ENCODE data around the gene AKAP8L. TPM values are rescaled to one million over a fixed set of nuclear protein-coding genes. Genes with fewer than 3 reads are reported as not detected.

Gene AKAP8L, protein sequence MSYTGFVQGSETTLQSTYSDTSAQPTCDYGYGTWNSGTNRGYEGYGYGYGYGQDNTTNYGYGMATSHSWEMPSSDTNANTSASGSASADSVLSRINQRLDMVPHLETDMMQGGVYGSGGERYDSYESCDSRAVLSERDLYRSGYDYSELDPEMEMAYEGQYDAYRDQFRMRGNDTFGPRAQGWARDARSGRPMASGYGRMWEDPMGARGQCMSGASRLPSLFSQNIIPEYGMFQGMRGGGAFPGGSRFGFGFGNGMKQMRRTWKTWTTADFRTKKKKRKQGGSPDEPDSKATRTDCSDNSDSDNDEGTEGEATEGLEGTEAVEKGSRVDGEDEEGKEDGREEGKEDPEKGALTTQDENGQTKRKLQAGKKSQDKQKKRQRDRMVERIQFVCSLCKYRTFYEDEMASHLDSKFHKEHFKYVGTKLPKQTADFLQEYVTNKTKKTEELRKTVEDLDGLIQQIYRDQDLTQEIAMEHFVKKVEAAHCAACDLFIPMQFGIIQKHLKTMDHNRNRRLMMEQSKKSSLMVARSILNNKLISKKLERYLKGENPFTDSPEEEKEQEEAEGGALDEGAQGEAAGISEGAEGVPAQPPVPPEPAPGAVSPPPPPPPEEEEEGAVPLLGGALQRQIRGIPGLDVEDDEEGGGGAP
- polyA plus RNA-seq (2012; ENCODE audit: insufficient read depth, insufficient read length) = 147 TPM

DNA sequence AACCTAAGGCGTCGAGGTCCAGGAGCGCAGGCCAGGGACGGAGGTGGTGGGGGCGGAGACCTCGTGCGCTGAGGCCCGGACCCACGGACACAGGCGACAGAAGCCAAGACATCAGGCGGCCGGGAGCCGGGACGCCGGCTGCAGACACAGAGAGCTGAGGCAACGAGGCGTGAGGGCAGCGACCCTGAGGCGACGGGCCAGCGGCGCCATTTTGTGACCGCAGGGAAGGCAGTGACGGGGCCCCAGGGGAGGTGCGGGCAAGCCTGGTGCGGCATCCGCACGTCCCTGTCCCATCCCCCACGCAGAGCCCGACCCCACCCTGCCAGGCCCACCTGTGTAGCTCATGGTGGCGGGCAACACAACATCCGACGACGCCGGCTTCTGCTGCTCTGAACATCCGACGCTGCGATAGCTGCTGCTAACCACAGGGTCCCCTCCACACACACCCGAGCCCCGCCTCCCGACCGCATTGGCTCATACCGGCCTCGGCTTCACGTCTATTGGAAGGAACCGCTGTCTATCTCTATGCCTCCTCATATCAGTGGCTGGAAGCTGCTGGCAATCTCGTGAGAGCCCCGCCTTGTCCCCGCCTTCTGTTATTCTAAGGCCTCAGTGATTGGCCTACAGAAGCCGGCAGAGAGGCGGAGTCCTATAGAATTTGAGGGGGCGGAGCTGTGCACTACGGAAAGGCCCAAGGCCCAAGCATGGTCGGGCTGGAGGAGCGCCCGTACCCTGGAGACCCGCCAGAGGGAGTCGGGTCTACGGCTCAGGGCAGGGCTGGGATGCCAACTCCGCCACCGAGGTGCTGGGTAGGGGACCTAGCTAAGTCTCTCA, at the start of gene AKAP8L:
Gene AKAP8L, minus strand, starts transcription at position 410 of the 834 bp plus-strand sequence. Its CDS starts 65 bp downstream, at position 345.
- DNase-seq (ENCODE audit: low read depth, low spot score) = peak; percentile 100
- H3K4me3 ChIP-seq (ENCODE audit: low read length) = peak within 1 kb of the TSS; percentile 97

DNA sequence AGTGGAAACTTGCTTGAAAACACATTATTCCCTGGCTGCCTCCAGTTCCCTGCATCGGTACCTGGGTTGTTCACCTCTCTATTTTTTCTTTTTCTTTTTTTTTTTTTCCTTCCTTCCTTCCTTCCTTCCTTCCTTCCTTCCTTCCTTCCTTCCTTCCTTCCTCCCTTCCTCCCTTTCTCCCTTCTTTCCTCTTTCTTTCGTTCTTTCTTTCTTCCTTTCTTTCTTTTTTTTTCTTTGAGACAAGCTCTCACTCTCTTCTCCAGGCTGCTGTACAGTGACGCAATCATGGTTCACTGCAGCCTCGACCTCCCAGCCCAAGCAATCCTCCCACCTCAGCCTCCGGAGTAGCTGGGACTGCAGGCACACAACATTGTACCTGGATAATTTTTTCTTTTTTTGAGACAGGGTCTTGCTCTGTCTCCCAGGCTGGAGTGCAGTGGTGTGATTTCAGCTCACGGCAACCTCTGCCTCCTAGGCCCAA, 49.0 kb upstream of the AKAP8L start:
- no peak overlapping the region for H3K4me3 ChIP-seq (ENCODE audit: low read length)
- DNase-seq (ENCODE audit: low read depth, low spot score) = no peak

DNA sequence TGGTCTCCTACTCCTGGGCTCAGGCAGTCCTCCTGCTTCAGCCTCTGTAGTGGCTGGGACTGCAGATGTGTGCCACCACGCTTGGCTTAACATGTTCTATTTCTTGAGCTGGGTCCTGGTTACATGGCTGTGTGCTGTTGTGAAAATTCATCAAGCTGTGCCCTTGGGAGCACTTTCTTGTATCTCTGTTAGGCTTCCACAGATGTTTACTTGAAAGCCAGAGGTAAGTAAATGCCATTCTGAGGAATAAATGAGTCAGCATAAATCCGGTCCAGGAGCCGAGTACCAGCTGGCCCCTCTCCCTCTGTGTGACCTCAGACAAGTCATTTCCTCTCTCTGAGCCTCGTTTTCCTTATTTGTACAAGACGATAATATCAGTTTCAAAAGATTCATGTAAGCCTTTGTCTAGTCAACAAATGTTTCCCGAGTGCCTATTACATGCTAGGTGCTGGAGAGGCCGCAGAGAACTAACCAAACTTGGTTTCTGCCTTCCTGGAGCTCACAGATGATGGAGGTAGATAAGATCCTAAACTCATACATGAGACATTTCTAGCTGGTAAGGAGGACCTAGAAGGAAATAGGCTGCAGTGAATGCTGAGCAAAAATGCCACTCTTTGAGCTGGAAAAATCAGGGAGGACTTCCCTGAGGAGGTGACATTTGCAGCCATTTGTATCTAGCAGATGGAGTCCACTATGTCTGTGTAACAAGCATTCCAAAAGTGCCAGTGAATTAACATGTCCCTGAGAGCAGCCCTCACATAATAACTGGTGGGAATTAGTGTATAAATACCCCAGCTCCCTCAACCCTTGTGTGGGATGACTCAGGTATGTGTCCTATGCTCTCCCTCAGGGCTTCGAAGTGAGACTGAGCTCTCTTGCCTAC, 48.3 kb upstream of the AKAP8L start:
- H3K4me3 ChIP-seq (ENCODE audit: low read length) = no peak overlapping the region
- DNase-seq (ENCODE audit: low read depth, low spot score) = peak; percentile 98

DNA sequence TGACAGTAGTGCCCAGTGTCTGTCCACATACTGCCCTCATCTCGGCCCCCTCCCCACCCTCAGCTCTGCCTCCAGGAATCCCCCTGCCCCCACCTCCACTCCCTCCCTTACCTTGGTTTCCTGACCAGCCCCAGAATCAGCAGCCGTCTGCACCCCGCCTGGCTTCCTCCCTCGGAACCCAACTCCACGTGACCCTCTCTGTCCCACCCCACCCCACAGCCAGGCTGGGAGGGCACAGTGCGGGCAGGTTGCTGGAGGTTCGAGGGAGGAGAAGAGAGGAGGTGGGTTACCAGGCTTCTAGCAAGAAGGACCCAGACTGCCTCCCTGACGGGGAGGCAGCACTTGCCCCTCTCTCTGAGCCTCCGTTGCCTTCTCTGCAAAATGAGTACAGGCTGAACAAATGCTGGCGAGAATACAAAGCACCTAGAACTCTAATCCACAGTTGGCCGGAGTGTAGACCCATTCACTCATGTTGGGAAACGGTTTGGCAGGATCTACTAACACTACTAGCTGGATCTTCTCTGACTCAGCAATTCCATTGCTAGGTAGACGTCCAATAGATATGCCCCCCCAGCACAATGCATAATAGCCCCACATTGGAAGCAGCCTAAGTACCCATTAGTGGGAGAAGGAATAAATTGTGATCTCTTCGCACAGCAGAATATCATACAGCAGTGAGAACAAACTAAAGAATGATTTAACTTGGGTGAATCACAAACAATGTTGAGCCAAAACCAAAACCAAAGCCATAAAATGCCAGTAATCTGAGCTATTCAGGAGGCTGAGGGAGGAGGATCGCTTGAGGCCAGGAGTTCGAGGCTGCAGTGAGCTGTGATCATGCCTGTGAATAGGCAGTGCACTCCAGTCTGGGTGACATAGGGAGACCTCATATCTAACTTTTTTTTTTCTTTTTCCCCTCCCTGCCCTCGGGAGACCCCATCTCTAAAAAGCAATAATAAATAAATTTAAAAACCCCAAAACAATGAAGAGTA, 45.9 kb upstream of the AKAP8L start, which contains the start of gene RASAL3:
Gene RASAL3, minus strand, starts transcription at position 151 of the 992 bp plus-strand sequence. CDS start 186 bp downstream, outside the sequence.
- peak within 1 kb of the TSS; percentile 77 for H3K4me3 ChIP-seq (ENCODE audit: low read length)

DNA sequence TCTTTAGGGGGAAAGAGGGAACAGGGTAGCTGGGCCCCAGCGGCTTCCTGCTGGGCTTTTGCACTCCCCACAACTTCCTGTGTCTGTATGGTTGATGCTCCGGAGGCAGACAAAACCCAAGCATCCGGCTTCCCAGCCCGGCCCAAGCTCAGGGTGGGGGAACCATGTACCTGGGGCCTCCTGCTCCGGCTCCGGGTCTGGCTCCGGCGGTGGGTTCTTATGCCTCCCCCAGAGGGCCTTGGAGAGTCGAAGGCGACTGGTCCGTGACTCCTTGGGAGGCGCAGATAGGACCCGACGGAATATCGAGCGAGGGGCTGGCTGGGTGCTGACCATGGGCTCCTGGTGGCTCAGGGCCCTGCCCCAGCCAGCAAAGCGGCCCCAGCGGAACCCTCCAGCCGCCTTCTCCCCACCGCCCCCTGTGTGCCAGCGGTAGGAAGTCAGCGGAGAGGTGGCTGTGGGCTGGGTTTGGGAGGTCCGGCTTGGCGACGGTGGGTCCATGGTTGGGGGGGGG, 45.1 kb upstream of the AKAP8L start:
- DNase-seq (ENCODE audit: low read depth, low spot score) = peak; percentile 88
- H3K4me3 ChIP-seq (ENCODE audit: low read length) = peak overlapping the region; percentile 77

More for the DNA sequence above, 45.9 kb upstream of the AKAP8L start, which contains the start of gene RASAL3:
- DNase-seq (ENCODE audit: low read depth, low spot score) = peak; percentile 69

DNA sequence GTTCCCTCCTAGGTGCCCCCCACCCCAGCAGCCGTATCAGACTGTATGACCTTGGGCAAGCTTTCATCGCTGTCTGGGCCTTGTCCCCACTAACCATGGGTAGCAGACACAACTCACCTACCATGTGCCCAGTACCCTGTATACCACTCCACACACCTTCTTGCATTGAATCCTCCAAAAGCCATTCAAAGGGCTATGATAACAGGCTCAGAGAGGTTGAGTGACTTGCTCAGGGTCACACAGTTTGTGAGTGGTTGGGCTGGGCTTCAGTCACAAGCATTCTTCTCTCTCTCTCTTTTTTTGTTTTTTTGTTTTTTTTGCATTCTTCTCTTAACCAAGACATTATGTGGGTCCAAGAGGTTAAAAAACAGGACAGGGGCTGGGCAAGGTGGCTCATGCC, 42.9 kb upstream of the AKAP8L start:
- H3K4me3 ChIP-seq (ENCODE audit: low read length) = no peak overlapping the region
- no peak for DNase-seq (ENCODE audit: low read depth, low spot score)

DNA sequence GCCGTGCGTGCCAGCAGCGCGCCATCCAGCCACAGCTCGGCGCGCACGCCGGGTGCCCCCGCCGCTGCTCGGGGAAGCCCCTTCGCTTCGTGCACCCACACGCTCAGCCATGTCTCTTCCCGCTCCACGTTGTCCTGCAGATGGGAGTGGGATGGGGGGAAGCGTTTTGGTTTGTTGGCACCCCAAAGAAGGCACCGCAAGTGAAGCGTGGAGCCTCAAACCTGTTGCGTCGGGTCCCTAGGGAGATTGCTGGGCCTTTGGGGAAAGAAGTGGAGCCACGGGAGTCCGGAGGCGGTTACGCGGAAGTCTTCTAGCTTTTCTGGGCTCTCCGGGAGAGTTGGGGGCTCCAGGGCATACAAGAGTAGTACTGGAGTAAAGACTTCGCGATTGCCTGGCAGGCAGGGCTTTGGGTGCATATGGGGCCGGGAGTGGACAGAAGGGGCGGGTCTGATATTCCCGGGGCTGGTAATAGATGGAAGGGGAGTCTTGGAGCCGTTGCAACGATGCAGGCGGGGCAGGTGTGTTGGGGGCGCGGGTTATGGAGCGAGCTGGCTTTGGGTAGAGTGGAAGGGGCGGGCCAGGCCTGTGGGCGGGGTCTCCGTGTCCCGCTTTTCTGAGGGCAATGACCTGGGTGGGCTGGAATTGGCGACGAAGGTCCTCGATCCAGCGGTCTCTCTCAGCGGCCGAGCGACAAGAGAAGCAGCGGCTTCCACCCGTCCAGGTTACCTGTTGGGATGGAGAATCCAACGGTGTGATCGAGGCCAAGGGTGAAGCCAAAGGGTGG, 39.1 kb upstream of the AKAP8L start:
- H3K4me3 ChIP-seq (ENCODE audit: low read length) = no peak overlapping the region
- no peak for DNase-seq (ENCODE audit: low read depth, low spot score)

DNA sequence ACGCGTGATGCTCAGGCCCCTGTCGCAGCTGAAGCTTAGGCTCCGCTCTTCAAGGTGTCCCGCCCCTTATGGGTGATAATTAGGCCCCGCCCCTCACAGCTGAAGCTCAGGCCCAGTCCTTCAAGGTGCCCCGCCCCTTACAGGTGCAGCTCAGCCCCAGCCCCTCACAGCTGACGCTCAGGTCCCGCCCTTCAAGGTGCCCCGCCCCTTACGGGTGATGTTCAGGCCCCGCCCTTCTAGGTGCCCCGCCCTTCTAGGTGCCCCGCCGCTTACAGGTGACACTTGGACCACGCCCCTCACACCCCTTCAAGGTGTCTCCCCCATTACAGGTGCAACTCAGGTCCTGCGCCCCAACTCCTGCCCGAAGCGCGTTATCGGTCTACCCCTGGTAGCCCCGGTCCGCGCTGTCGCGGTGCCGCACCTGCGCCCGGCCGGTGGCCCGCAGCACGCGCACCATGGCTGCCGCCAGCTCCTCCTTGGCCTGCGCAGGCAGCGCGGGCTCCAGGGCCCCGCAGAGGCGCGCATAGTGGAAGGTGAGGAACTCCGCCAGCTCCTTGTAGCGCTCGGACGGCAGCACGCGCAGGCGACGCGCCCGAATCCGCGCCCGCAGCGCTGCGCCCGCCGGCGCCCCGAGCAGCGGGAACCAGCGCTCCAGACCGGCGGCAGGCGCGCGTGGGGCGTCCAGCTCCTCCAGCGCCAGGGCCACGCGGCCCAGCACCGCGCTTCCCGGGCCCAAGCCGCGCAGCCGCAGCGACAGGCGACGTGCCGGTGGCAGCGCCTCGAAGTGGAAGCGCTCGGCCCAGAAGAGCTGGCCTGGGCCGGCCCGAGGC, 38.3 kb upstream of the AKAP8L start:
- no peak for DNase-seq (ENCODE audit: low read depth, low spot score)
- H3K4me3 ChIP-seq (ENCODE audit: low read length) = no peak overlapping the region

DNA sequence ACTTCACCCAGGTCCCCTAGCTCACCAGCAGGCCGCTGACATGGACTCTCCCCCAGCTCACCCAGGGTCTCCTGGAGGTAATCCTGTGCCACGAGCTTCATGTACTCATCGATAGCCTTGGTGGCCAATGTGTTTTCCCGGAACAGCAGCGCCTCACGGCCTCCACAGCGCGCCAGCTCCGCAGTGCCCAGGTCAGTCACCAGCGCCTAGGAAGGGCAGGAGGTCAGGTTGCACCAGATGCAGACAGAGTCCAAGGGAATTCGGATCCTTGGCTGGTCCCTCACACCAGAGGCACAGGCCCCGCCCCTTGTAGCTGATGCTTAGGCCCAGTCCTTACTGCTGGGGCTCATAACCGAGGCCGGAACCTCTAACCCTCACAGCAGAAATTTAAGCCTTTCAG, 37.7 kb upstream of the AKAP8L start:
- no peak for DNase-seq (ENCODE audit: low read depth, low spot score)

DNA sequence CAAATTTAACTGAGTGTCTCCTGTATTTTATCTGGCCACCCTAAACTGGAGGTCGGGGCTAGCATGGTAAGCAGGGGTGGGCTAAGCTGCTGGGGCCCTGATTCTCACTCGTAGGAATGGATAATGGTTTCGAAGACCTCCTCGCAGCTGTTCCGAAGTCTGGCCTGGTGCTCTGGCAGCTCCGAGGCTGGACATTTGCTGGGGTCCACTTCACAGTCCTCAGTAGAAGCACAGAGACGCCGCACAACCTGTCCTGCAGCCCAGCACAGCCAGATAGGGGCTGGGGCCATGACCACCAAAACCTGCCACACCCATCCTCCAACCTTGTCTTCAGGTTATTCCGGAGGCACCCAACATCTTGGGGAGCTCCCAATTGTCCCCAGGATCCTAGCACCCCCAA, 37.2 kb upstream of the AKAP8L start:
- no peak overlapping the region for H3K4me3 ChIP-seq (ENCODE audit: low read length)
- DNase-seq (ENCODE audit: low read depth, low spot score) = no peak

More for the DNA sequence above, 37.7 kb upstream of the AKAP8L start:
- no peak overlapping the region for H3K4me3 ChIP-seq (ENCODE audit: low read length)

DNA sequence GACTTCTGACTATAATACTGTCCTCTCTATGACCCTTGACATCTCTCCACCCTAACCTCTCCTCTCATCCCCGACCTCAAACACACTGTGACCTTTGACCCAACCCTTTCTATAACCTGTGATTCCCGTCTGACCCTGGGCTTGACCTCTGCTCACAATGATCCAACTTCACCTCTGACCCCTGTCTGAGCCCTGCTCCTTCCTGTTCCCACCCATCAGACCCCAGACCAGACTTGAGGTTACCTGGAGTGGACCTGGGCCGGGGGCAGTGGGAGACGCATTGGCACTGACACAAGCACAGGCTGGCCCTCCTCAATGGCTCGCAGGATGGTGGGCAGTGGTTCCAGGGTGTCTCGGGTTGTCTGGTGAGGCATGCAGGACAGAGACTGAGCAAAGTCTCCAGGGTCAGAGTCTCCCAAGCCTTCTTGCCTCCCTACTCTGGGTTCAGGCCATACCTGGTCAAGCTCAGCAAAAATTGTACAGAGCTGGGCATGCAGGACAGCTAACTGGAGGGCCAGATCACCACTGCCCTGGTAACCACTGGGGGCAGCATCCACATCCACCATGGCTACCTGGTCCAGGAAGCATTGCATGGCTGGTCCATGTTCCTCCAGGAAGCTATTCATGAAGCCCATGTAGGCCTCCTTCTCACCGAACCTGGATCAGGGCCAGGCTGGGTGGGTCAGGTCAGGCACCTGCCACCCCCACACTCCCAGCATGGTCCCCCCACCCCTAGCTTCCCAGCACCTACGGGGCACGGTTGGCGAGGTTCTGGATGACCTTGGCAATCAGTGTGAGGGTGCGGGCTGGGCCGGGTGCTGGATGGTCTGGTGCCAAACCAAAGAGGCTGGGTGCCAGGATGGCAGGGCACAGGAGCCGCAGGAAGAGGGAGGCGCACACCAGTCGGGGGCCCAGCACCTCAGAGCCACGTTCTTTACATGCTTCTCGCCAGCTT, 35.4 kb upstream of the AKAP8L start:
- H3K4me3 ChIP-seq (ENCODE audit: low read length) = no peak overlapping the region
- DNase-seq (ENCODE audit: low read depth, low spot score) = no peak

DNA sequence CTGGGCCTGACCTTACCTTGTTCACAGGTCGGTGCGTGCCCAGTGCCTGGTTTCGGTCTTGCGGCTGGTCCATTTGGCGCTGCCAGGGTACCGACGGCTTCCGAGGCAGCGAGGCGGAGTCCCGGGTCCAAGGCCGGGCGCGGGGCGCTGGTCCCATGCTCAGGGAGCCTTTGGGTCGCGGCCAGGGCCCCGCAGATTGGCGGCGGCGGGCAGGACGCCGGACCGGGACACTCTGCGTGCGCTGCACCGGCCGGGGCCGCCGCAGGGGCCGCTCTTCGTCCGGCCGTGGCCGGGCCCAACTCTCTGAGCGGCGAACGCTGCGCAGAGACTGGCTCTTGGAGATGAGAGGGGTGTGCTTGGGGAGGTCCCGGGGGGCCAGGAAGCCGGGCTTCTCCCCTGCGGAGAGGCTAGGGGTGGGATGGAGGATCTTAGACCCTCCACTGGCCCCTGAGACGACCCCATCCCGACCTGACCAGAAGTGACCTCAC, 34.3 kb upstream of the AKAP8L start:
- no peak for DNase-seq (ENCODE audit: low read depth, low spot score)
- no peak overlapping the region for H3K4me3 ChIP-seq (ENCODE audit: low read length)

DNA sequence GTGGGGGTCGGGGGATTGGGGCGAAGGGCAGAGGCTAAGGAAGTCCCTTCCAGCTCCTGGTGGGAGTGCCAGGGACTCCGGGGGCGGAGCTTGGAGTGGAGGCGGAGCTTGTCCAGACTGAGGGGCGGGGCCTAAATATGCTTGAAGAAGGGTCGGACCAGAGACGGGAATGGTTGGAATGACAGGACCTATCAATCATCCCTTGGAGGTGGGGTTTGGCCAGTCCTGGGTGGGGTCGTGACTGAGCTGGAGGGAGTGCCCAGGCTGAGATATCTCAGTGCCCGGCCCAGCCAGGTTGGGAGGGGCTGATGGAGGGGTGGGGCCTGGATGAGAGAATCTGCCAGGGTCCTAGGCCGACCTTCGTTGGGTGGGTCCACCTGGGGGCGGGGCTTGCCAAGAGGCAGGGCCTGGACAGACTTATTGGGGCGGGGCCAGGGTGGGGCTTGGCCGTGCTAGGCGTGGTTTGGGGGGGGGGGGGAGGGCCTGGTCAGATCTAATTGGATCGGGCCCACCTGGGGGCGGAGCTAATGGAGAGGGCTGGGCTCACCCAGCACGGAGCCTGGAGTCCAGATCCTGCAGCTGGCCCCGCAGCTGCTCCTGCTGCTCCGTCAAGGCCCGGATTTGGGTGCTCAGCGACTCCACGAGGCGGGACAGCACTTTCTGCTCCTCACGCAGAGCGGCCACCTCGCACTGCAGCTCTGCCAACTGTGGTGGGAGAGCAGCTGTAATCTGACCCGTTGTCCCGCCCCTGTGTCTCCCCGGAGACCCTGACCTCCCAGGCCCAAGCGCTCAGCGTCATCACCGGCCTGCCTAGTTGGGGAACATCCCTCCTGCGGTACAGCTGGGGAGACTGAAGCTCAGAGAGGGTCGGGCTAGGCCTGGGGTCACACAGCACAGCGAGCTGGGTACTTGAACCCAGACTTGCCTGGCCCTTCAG, 33.6 kb upstream of the AKAP8L start:
- no peak overlapping the region for H3K4me3 ChIP-seq (ENCODE audit: low read length)
- DNase-seq (ENCODE audit: low read depth, low spot score) = no peak
